Measurements from ENCODE around the gene INTS15. TPM values are rescaled to one million over a fixed set of nuclear protein-coding genes. Genes with fewer than 3 reads are reported as not detected.

Gene INTS15
- total RNA-seq = 38.0 TPM

DNA sequence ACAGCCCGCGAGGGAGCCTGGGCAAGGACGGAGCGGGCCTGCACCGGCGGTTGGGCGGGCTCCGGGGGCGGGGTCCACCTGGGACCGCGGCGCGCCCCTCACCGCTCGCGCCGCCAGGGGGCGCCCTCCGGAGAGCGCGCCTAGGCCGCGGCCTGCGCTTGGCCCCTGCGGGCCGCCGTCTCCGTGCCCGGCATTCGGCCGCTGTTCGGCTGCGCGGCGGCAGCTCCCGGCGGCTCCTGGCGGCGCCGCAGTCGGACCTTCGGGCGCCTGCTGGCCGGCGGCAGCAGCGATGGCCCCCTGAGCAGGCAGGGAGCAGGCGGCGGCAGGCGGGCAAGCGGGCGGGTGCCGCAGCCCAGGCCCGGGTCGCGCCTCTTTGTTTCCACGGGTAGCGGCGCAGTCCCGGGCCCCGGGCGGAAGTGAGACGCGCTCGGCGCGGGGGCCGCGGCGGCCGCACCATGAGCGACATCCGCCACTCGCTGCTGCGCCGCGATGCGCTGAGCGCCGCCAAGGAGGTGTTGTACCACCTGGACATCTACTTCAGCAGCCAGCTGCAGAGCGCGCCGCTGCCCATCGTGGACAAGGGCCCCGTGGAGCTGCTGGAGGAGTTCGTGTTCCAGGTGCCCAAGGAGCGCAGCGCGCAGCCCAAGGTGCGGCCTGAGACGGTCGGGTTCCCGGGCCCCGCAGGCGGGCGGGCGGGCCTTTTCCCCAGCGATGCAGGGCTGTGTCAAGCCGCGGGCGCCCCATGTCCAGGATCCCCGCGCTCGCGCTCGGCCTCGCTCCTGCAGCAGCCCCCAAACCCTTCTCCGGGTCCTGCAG, at the start of gene INTS15:
Gene INTS15 (plus strand): TSS at position 193 of the 816 bp plus-strand sequence. CDS start 263 bp downstream, at position 456.
- peak; percentile 69 for DNase-seq (ENCODE audit: low spot score)

DNA sequence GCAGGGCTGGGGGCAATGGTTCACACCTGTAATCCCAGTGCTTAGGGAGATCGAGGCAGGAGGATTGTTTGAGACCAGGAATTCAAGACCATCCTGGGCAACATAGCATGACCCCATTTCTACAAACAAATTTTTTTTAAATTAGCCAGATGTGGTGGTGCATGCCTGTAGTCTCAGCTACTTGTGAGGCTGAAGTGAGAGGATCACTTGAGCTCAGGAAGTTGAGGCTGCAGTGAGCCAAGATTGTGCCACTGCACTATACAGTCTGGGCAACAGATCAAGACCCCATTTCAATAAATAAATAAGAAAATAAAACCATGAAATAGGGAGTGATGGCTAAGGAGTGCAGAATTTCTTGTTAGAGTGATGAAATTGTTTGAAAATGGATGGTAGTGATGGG, 47.5 kb upstream of the INTS15 start:
- DNase-seq (ENCODE audit: low spot score) = no peak

- no peak for DNase-seq (ENCODE audit: low spot score)
Observed at GRCh38 chr7:6545398-6546126, 44.3 kb upstream of the INTS15 start.

GRCh38 chr7:6546498-6547251, 43.1 kb upstream of the INTS15 start:
- no peak for DNase-seq (ENCODE audit: low spot score)

- DNase-seq (ENCODE audit: low spot score) = no peak
Observed at GRCh38 chr7:6547400-6547799, 42.4 kb upstream of the INTS15 start.

DNA sequence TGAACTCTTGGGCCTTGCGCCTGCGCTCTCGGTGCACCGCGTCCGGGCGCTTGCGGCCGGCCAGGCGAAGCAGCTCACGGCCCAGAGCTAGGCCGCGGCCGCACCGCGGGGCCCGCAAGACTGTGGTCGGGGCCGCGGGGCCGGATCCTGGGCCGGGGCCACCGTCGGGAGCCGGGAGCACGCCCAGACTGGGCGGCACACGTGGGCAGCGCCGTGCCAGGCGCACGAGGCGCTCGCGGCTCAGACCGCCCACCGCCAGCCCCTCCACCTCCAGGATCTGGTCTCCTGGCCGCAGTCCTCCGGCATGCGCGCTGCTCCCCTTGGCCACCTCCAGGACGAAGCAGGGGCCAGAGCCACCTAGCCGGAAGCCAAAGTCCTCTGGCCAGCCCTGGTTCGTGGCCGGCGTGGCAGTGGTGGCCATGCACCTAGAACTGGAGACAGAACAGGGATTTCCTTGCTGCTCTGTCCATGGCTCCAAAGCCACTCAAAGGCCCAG, 38.8 kb upstream of the INTS15 start, which contains the start of gene GRID2IP:
Gene GRID2IP (minus strand): TSS at position 446 of the 496 bp plus-strand sequence. CDS start 25 bp downstream, at position 421.
- no peak for DNase-seq (ENCODE audit: low spot score)

DNA sequence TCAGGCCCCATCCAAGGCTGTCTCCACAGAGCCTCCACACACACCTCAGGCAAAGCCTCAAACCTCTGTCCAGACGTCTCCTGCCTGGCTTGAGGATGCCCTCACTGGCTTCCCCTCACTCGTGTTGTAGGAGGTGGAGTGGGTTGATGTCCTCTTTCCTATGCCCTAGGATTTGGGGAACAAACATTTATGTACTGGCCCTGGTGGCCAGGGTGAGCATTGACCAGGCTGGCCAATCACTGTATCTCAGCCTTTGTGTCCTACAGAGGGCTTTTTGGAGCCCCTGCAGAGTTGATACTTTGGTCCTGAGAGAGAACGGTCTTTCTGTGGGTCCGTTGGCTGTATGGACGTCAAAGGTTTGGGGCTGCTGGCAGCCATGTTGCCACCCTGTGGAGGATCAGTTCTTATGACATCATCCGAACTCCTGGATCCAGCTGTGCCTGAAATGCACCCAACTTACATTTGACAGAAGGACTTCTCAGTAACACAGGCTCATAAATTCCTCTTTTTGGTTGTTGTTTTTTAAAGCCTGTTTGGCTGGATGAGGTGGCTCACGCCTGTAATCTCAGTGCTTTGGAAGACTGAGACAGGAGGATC, 36.3 kb upstream of the INTS15 start:
- DNase-seq (ENCODE audit: low spot score) = no peak

GRCh38 chr7:6554848-6555247, 35.0 kb upstream of the INTS15 start:
- no peak for DNase-seq (ENCODE audit: low spot score)

DNA sequence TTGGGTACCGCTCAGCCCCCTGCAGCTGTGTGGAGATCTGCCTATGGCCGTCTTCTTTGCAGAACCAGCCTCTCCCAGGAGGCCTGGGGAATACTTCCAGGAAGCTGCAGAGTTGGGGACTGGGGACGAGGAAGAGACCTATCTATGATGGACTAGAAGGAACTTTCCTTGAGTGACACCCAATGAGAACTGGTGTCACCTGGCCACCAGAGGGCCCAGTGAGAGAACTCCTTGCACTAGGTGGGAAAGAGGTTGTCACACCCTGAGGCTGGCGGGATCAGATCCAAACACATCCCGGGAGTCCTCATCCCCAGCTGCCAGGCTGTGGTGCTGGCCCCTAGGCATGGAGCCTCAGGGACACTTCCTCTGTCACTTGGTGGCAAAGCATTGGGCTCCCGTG, 33.6 kb upstream of the INTS15 start:
- DNase-seq (ENCODE audit: low spot score) = no peak

- DNase-seq (ENCODE audit: low spot score) = no peak
Observed at GRCh38 chr7:6558837-6559236, 31.0 kb upstream of the INTS15 start.

- DNase-seq (ENCODE audit: low spot score) = no peak
Observed at GRCh38 chr7:6559896-6560295, 29.9 kb upstream of the INTS15 start.

GRCh38 chr7:6562106-6562505, 27.7 kb upstream of the INTS15 start:
- no peak for DNase-seq (ENCODE audit: low spot score)

- no peak for DNase-seq (ENCODE audit: low spot score)
Observed at GRCh38 chr7:6563936-6564770, 25.7 kb upstream of the INTS15 start.

- DNase-seq (ENCODE audit: low spot score) = no peak
Observed at GRCh38 chr7:6565655-6566054, 24.2 kb upstream of the INTS15 start.

DNA sequence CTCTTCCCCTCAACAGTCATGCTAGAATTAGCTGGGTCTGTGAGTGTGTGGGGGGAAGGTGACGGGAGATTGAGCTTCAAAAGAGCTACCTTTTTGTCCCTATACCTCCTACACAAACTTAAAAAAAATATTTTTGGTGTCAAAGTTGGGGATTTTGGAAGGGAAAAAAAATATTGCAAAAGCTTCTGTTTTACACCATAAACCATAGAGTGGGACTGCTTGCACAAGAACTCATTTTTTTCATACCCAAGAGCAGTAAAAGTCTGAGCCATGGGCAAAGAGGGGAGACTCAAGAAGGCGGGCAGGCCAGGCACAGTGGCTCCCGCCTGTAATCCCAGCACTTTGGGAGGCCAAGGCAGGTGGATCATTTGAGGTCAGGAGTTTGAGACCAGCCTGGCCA, 21.9 kb upstream of the INTS15 start:
- no peak for DNase-seq (ENCODE audit: low spot score)

DNA sequence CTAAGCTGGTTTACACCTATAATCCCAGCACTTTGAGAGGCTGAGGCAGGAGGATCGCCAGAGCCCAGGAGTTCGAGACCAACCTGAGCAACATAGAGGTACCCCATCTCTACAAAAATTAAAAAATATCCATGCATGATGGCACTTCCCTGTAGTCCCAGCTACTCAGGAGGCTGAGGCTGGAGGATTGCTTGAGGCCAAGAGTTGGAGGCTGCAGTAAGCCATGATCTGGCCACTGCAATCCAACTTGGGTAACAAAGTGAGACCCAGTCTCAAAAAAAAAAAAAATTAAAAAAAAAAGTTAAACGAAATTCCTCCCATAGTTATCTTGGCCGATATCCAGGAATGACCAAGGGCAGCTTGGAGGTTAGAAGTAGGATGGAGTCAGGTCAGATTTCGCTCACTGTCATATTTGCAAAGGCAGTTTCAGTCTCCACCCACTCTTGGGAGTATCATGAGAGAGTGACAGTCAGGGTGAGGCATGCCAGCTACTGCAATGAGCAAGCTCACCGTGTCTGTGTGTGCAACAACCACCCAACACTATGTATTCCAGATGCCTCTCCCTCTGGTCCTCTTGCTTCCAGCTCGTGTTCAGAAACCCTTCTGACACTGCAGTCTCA, 18.6 kb upstream of the INTS15 start:
- no peak for DNase-seq (ENCODE audit: low spot score)

GRCh38 chr7:6575281-6576023, 14.4 kb upstream of the INTS15 start:
- DNase-seq (ENCODE audit: low spot score) = no peak

GRCh38 chr7:6576024-6576866, 13.6 kb upstream of the INTS15 start:
- DNase-seq (ENCODE audit: low spot score) = no peak

All from ureter (tissue), 1 donor.